HG02759 (cell line): ENCODE data around the gene BDNF.

Experiments used
- ATAC-seq: cut with Tn5 transposase; IDR thresholded peaks from one replicate; pipeline ENCODE4 v1.9.1; 2021; ENCODE audit warnings: mild to moderate bottlenecking, moderate library complexity; ENCODE audit not compliant: unreplicated experiment

The BDNF gene

DNA sequence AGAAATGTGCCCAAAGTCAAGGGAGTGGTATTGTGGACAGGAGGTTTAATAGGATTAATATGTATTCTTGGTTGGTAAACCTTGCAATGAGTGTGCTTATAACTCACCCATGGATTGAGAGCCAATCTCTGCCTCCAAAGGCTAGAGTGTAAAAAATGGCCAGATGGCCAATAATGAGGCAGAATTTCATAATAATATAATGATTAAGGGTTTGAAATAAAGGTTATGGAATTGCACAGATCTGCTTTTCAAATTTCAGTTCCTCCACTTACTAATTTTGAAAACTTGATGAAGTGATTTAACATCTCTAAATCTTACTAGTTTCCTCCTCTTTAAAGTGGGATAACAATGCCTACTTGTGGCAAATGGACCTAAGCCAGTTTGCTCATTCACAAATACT, 94.8 kb downstream of the BDNF start:
- ATAC-seq = no peak
